GM12873 (cell line): ENCODE data around the gene TRAP1.

ENCODE experiments used
- TF ChIP-seq, protein P1 (sequence below): IDR thresholded peaks from 2 replicates; pipeline ENCODE4 v1.5.1; 2012; ENCODE audit warnings: low read depth, mild to moderate bottlenecking, moderate library complexity, low read length, control low read depth; ENCODE audit not compliant: insufficient read depth; ENCODE audit errors: missing control alignments

TRAP1 gene

DNA sequence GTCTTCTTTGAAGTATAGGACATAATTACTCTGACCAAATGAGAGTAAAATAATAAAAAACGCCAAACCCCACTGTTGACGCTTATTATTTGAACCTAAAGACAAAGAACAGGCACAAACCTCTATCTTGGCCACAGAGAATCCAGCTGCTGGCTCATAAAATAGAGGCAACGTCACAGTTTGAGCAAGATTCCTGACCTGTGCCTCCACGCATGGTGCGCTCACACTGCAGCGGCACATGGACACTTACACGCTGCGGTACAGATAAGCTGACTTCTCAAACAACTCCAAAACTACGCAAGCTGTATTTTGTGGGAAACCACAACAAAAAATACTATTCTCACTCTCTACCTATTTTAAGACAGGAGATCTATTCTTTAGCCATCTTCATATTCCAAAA is 38.8 kb upstream of the TRAP1 start:
- TF ChIP-seq, protein P1, sequence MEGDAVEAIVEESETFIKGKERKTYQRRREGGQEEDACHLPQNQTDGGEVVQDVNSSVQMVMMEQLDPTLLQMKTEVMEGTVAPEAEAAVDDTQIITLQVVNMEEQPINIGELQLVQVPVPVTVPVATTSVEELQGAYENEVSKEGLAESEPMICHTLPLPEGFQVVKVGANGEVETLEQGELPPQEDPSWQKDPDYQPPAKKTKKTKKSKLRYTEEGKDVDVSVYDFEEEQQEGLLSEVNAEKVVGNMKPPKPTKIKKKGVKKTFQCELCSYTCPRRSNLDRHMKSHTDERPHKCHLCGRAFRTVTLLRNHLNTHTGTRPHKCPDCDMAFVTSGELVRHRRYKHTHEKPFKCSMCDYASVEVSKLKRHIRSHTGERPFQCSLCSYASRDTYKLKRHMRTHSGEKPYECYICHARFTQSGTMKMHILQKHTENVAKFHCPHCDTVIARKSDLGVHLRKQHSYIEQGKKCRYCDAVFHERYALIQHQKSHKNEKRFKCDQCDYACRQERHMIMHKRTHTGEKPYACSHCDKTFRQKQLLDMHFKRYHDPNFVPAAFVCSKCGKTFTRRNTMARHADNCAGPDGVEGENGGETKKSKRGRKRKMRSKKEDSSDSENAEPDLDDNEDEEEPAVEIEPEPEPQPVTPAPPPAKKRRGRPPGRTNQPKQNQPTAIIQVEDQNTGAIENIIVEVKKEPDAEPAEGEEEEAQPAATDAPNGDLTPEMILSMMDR = no peak

DNA sequence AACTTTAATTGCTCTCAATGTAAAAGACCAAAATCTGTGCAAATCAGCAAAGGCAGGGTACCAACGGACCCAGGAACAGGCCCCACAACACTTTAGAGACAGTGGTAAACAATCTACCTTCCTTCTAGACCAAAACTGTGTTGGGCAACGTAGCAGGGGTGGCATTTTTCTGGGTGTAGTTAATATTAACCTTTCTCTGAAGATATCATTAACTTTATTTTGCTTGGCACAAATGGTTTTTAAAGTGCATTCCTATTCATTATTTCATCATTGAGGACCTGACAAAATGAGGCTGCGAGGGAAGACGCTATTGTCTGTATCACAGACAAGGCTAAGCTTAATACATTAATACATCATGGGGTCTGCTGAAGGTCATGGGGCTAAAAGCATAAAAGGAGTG is 37.9 kb upstream of the TRAP1 start:
- TF ChIP-seq, protein P1 = no peak

- TF ChIP-seq, protein P1 = no peak
Measured at GRCh38 chr16:3754772-3755171, 37.4 kb upstream of the TRAP1 start.

DNA sequence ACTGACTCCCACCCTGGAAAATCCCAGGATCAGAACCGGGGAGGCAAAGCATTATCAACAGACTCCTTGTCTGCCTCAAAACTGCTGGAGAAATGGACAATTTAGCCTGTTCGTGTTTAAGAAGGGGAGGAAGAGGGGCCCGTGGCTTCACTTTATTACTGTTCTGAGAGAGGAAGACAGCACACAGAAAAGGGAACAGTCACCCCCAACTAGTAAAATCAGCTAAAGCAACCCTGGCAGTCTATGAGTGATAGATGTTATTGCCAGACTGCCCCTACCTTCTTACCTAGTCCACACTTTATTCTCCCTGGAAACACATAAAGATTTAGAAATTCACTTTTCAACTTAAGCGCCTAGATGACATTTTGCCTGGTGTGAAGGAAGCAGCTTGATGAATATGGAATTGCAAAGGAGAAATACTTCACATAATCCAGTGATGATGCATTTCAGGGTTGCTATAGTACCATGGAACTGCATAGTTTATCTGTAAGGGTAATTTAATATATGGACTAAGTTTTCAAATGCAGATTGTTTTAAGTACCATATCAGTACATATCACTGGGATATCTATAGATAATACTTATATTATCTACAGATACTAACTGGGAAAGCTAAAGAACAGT is 36.9 kb upstream of the TRAP1 start:
- TF ChIP-seq, protein P1 = no peak

DNA sequence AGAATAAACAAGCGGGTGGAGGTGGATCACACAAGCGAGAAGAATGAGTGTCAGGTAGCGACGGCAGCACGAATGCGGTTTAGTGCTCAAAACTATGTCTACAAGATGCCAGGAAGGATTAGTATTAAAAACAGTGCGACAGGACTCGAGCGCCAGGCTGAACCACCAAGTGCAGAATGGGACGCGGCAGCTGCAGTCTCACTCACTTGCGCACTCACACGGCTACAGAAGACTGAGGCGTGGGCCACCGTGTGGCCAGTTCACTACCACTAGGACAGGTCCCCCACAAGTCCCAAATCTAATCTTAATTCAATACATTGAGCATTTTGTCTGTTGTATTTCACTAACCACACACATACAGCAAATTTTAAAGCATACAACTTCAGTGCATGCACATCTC is 35.7 kb upstream of the TRAP1 start:
- TF ChIP-seq, protein P1 = no peak

- TF ChIP-seq, protein P1 = no peak
Measured at GRCh38 chr16:3751878-3752277, 34.6 kb upstream of the TRAP1 start.

GRCh38 chr16:3748307-3748706 is 31.0 kb upstream of the TRAP1 start:
- TF ChIP-seq, protein P1 = no peak
